IMR-90 (cell line): Measurements from ENCODE around the gene G3BP2. TPM values are rescaled to one million over a fixed set of nuclear protein-coding genes. Genes with fewer than 3 reads are reported as not detected.

ENCODE experiments used
- ATAC-seq: fragments of 200-7000 bp; cut with Tn5 transposase; 2 replicates; pipeline ENCODE4 v1.9.1; 2020; ENCODE audit warnings: low read depth, mild to moderate bottlenecking, moderate library complexity
- BruUV-seq: library from RNA; stranded (reverse); fragments of 400-500 nt; replicated peaks from 2 replicates; lab custom pipeline; 2021; lab: Mats Ljungman, UMichigan
- CTCF ChIA-PET: fragments of 300-600 bp; formaldehyde crosslinking; extraction: SDS; loops from one replicate; lab custom pipeline; 2021; ENCODE audit warnings: antibody characterized with exemption; lab: Yijun Ruan, JAX
- POLR2A ChIA-PET: fragments of 300-600 bp; sonication (Branson Sonifier 250); formaldehyde crosslinking; loops from one replicate; lab custom pipeline; 2022; ENCODE audit warnings: antibody characterized with exemption; ENCODE audit not compliant: unreplicated experiment; lab: Charles Lee
- DNase-seq: peaks from one replicate; pipeline ENCODE4 v3.0.0; 2013
- H2AFZ ChIP-seq: replicated peaks from 2 replicates; pipeline ENCODE3; 2013; ENCODE audit warnings: low read length, mild to moderate bottlenecking; ENCODE audit not compliant: poor library complexity
- H2AK5ac ChIP-seq: 2 replicates; pipeline ENCODE4 v1.6.1; 2013; ENCODE audit warnings: low read depth, low read length, inconsistent platforms
- H2AK9ac ChIP-seq: replicated peaks from 2 replicates; pipeline ENCODE3; 2013; ENCODE audit warnings: mild to moderate bottlenecking, low read depth, low read length, moderate library complexity; ENCODE audit not compliant: poor library complexity
- H2BK120ac ChIP-seq: 2 replicates; pipeline ENCODE4 v1.6.1; 2013; ENCODE audit warnings: low read depth, low read length, inconsistent platforms
- H2BK15ac ChIP-seq: 3 replicates; pipeline ENCODE4 v1.6.1; 2013; ENCODE audit warnings: low read depth, low read length, inconsistent platforms
- H2BK20ac ChIP-seq: 2 replicates; pipeline ENCODE4 v1.6.1; 2013; ENCODE audit warnings: low read depth, mild to moderate bottlenecking, inconsistent platforms, low read length, moderate library complexity
- H2BK5ac ChIP-seq: 2 replicates; pipeline ENCODE4 v1.6.1; 2013; ENCODE audit warnings: mild to moderate bottlenecking, low read depth, low read length, inconsistent platforms; ENCODE audit not compliant: poor library complexity, severe bottlenecking
- H3K14ac ChIP-seq: replicated peaks from 2 replicates; pipeline ENCODE4 v1.6.1; 2013; ENCODE audit warnings: low read depth, low read length, inconsistent platforms
- H3K18ac ChIP-seq: 2 replicates; pipeline ENCODE4 v1.6.1; 2013; ENCODE audit warnings: low read depth, low read length, control low read depth
- H3K23ac ChIP-seq: 2 replicates; pipeline ENCODE4 v1.6.1; 2013; ENCODE audit warnings: low read depth, low read length, inconsistent platforms
- H3K27ac ChIP-seq: 2 replicates; pipeline ENCODE4 v1.5.1; 2013; ENCODE audit warnings: mild to moderate bottlenecking, control low read depth, low read length; ENCODE audit not compliant: insufficient read depth
- H3K27me3 ChIP-seq: 2 replicates; pipeline ENCODE4 v1.6.1; 2013; ENCODE audit warnings: low read length; ENCODE audit not compliant: control insufficient read depth, insufficient read depth
- H3K36me3 ChIP-seq: 2 replicates; pipeline ENCODE4 v1.6.1; 2013; ENCODE audit warnings: low read length, mixed read lengths; ENCODE audit not compliant: control insufficient read depth, insufficient read depth
- H3K4ac ChIP-seq: 2 replicates; pipeline ENCODE4 v1.6.1; 2013; ENCODE audit warnings: low read depth, low read length, inconsistent platforms
- H3K4me1 ChIP-seq: 2 replicates; pipeline ENCODE4 v1.6.1; 2013; ENCODE audit warnings: low read length, mixed read lengths; ENCODE audit not compliant: control insufficient read depth, insufficient read depth
- H3K4me2 ChIP-seq: 2 replicates; pipeline ENCODE4 v1.6.1; 2013; ENCODE audit warnings: low read depth, mild to moderate bottlenecking, control low read depth, low read length, moderate library complexity
- H3K4me3 ChIP-seq: 2 replicates; pipeline ENCODE4 v1.5.1; 2013; ENCODE audit warnings: low read depth, mild to moderate bottlenecking, control low read depth, low read length, moderate library complexity; ENCODE audit not compliant: insufficient read depth
- H3K56ac ChIP-seq: 2 replicates; pipeline ENCODE4 v1.6.1; 2013; ENCODE audit warnings: low read length, inconsistent platforms; ENCODE audit not compliant: insufficient read depth; ENCODE audit errors: extremely low read depth
- H3K79me1 ChIP-seq, 2 experiments: 2 replicates each; pipeline ENCODE4 v1.6.1; 2013; ENCODE audit warnings: low read length in 2 of 2, inconsistent platforms in 1 of 2, low read depth in 1 of 2
- H3K9ac ChIP-seq: 2 replicates; pipeline ENCODE4 v1.6.1; 2013; ENCODE audit warnings: low read depth, low read length, control low read depth
- H3K9me1 ChIP-seq: 2 replicates; pipeline ENCODE4 v1.6.1; 2013; ENCODE audit warnings: low read length, inconsistent platforms; ENCODE audit not compliant: insufficient read depth
- H3K9me3 ChIP-seq: 2 replicates; pipeline ENCODE4 v1.6.1; 2013; ENCODE audit warnings: low read length; ENCODE audit not compliant: control insufficient read depth, insufficient read depth
- H4K20me1 ChIP-seq: 2 replicates; pipeline ENCODE4 v1.6.1; 2013; ENCODE audit warnings: low read length, inconsistent platforms; ENCODE audit not compliant: insufficient read depth
- H4K5ac ChIP-seq: 2 replicates; pipeline ENCODE4 v1.6.1; 2013; ENCODE audit warnings: mild to moderate bottlenecking, low read depth, low read length, control low read depth
- H4K8ac ChIP-seq, 2 experiments: 2 replicates each; pipeline ENCODE4 v1.6.1; 2013; ENCODE audit warnings: low read depth in 2 of 2, low read length in 2 of 2, control low read depth in 1 of 2, inconsistent platforms in 1 of 2
- H4K91ac ChIP-seq: 2 replicates; pipeline ENCODE4 v1.6.1; 2013; ENCODE audit warnings: low read depth, low read length, inconsistent platforms; ENCODE audit not compliant: insufficient read depth
- CEBPB ChIP-seq: IDR thresholded peaks from 2 replicates; pipeline ENCODE4 v1.6.1; 2012; ENCODE audit warnings: low read depth, low read length, improper control_type of control experiment
- CHD1 ChIP-seq: IDR thresholded peaks from 2 replicates; pipeline ENCODE4 v1.6.1; 2012; ENCODE audit warnings: low read depth, low read length, improper control_type of control experiment
- NFE2L2 ChIP-seq: fragments of 150-350 bp; IDR thresholded peaks from 2 replicates; pipeline ENCODE4 v1.6.1; 2016; ENCODE audit warnings: low read depth, mild to moderate bottlenecking, low read length
- POLR2A ChIP-seq: IDR thresholded peaks from 2 replicates; pipeline ENCODE4 v1.6.1; 2012; ENCODE audit warnings: mild to moderate bottlenecking, low read depth, low read length
- RFX5 ChIP-seq: IDR thresholded peaks from 2 replicates; pipeline ENCODE4 v1.8.0; 2012; ENCODE audit warnings: low read depth, mild to moderate bottlenecking, low read length, moderate library complexity
- SMC3 ChIP-seq: fragments of 150-350 bp; IDR thresholded peaks from 2 replicates; pipeline ENCODE4 v1.6.1; 2016; ENCODE audit warnings: low read depth, mild to moderate bottlenecking, antibody characterized with exemption, low read length, moderate library complexity
- WGBS, 2 experiments: methylation state at CpG; one replicate each; pipeline versions ENCODE4 v1.1.5 to v1.1.7; 2013; ENCODE audit warnings: missing lambda C conversion rate in 2 of 2; ENCODE audit not compliant: insufficient read length in 1 of 2; ENCODE audit errors: extremely low coverage in 2 of 2; 5-methylcytosine and 5-hydroxymethylcytosine counted together
- dilution Hi-C: fragments of 300-500 bp; cut with HindIII; formaldehyde crosslinking; loops from one replicate; pipeline ENCODE4 v1.14.3; 2018; ENCODE audit warnings: low sequenced_read_pairs; ENCODE audit not compliant: unreplicated experiment
- in situ Hi-C: fragments of 300-500 bp; cut with MboI; formaldehyde crosslinking; loops from 3 replicates; pipeline ENCODE4 v1.14.3; 2019; ENCODE audit warnings: low sequenced_read_pairs, inconsistent platforms, mixed read lengths
- intact Hi-C: fragments of 100-400 bp; cut with micrococcal nuclease; formaldehyde crosslinking; loops from 2 replicates; pipeline ENCODE4 v1.10.0; 2022
- polyA plus RNA-seq, 3 experiments: library from polyadenylated mRNA; depleted of rRNA; stranded (reverse); fragments of >200 nt; gene quantifications; 2 replicates each; pipeline ENCODE4 v1.2.3, GENCODE V29; 2012; ENCODE audit warnings: low replicate concordance in 1 of 3
- total RNA-seq: library from RNA; depleted of rRNA; stranded (reverse); fragments of >200 nt; gene quantifications from 2 replicates; pipeline ENCODE4 v1.2.3, GENCODE V29; 2012

Gene G3BP2
- total and polyA plus RNA-seq, 2 of the 4 experiments (the other 2 are of a cell fraction), result 80.5 to 183 TPM

GRCh38 chr4:75705198-75705977 is 32.2 kb upstream of the G3BP2 start:
- Histone ChIP-seq H3K9me3 (no peaks in the 10 kb centered on the region), H3K27ac (no peak overlapping the region), H2BK120ac (no peak overlapping the region), H3K4ac (no peak overlapping the region), H3K56ac (no peak overlapping the region), H3K36me3 (no peaks in the 10 kb centered on the region), H3K23ac (no peak overlapping the region), H3K79me1 (peaks cover 3 to 11% of the 10 kb centered on the region in 2 experiments; a peak in 2 of 4 replicates), H2AK9ac (no peak overlapping the region), H3K9ac (no peak overlapping the region), H3K4me2 (no peak overlapping the region), H4K91ac (no peak overlapping the region), H3K9me1 (no peaks in the 10 kb centered on the region; the same call in 1 of the 2 replicates), H2BK15ac (no peak overlapping the region), H3K4me3 (no peak overlapping the region), H2AK5ac (no peak overlapping the region), H2BK5ac (no peak overlapping the region), H2BK20ac (no peak overlapping the region), H4K20me1 (no peaks in the 10 kb centered on the region), H4K5ac (no peak overlapping the region), H2AFZ (no peak overlapping the region), H3K18ac (no peak overlapping the region), H3K4me1 (no peaks in the 10 kb centered on the region), H4K8ac (no peak overlapping the region), H3K27me3 (no peaks in the 10 kb centered on the region), H3K14ac (no peak overlapping the region)
- dilution Hi-C loops (no loop called here), in situ Hi-C loops (no loop called here), intact Hi-C loops (no loop called here)
- BruUV-seq, result no TSS peak
- ChIA-PET CTCF (no interaction called here), POLR2A (interaction anchor here (0.6 kb wide), 1 partner anchor 34 kb away, joined by 3 read pairs; no protein-coding TSS in a partner anchor)
- 63% methylated on average over 1 of the region's 6 CpGs; no CpG with 5 or more reads in 1 of the 2 experiments for WGBS, 2 experiments
- no peak for TF ChIP-seq SMC3
- TF ChIP-seq RFX5, result no peak
- TF ChIP-seq CEBPB, result no peak
- no peak for TF ChIP-seq NFE2L2
- TF ChIP-seq CHD1, result no peak
- TF ChIP-seq POLR2A, result no peak
- no peak for ATAC-seq
- DNase-seq, result no peak
